Endothelial cell of umbilical vein (primary cell): Measurements from ENCODE around the gene PCDHGA1. TPM values are rescaled to one million over a fixed set of nuclear protein-coding genes. Genes with fewer than 3 reads are reported as not detected.
A peak's percentile ranks its signal among the peaks of the same experiment; 100 is the strongest.

Source experiments
- BruUV-seq: library from RNA; stranded (reverse); fragments of 400-500 nt; replicated peaks from 2 replicates; lab custom pipeline; 2021; lab: Mats Ljungman, UMichigan
- CTCF ChIA-PET: fragments of 300-600, 350-600 bp; sonication (Branson Sonifier 250); formaldehyde crosslinking; loops from one replicate; lab custom pipeline; 2021; ENCODE audit warnings: antibody characterized with exemption, inconsistent platforms; lab: Charles Lee
- POLR2A ChIA-PET: fragments of 300-600, 350-600 bp; sonication (Branson Sonifier 250); formaldehyde crosslinking; loops from one replicate; lab custom pipeline; 2021; ENCODE audit warnings: antibody characterized with exemption, inconsistent platforms; lab: Charles Lee
- DNase-seq: peaks from one replicate; pipeline ENCODE4 v3.0.0-alpha.2; 2011; ENCODE audit warnings: low read depth, low spot score
- FAIRE-seq: peaks from 2 replicates; lab custom pipeline; 2011; peaks lifted over from hg19 to GRCh38; lab: Jason Lieb, UNC
- H2AFZ ChIP-seq: 2 replicates; pipeline ENCODE4 v1.6.0; 2012; ENCODE audit warnings: low read depth, low read length, control low read depth, inconsistent platforms
- H3K27ac ChIP-seq: 2 replicates; pipeline ENCODE4 v1.5.1; 2011; ENCODE audit warnings: low read depth, mild to moderate bottlenecking, control low read depth, low read length, moderate library complexity; ENCODE audit not compliant: insufficient read depth
- H3K27me3 ChIP-seq, 2 experiments: 2 replicates each; pipeline versions ENCODE4 v1.6.0 to v1.6.1; 2011; ENCODE audit warnings: low read length in 2 of 2, mixed read lengths in 1 of 2; ENCODE audit not compliant: control insufficient read depth in 2 of 2, insufficient read depth in 2 of 2
- H3K36me3 ChIP-seq, 2 experiments: 2 replicates in 1 of 2; 3 replicates in 1 of 2; pipeline ENCODE4 v1.5.1; 2011; ENCODE audit warnings: low read length in 2 of 2, mild to moderate bottlenecking in 1 of 2, moderate library complexity in 1 of 2; ENCODE audit not compliant: control insufficient read depth in 2 of 2, insufficient read depth in 2 of 2; ENCODE audit errors: extremely low read depth in 1 of 2
- H3K4me1 ChIP-seq: 3 replicates; pipeline ENCODE4 v1.5.1; 2011; ENCODE audit warnings: mild to moderate bottlenecking, low read length; ENCODE audit not compliant: control insufficient read depth, insufficient read depth; ENCODE audit errors: extremely low read depth
- H3K4me2 ChIP-seq: 2 replicates; pipeline ENCODE4 v1.6.1; 2011; ENCODE audit warnings: low read length, control low read depth, mixed read lengths; ENCODE audit not compliant: insufficient read depth
- H3K4me3 ChIP-seq, 3 experiments: fragments of 200-600 bp in 1 of 3; sonication (generic), shearing (Covaris generic) in 1 of 3; replicated peaks in 1 of 3; 2 replicates each; pipeline ENCODE4 v1.5.1; 2011 to 2016; ENCODE audit warnings: control low read depth in 3 of 3, low read length in 3 of 3, mild to moderate bottlenecking in 2 of 3, inconsistent platforms in 1 of 3, low read depth in 1 of 3, moderate library complexity in 1 of 3; ENCODE audit not compliant: insufficient read depth in 1 of 3
- H3K79me2 ChIP-seq: 2 replicates; pipeline ENCODE4 v1.6.0; 2012; ENCODE audit warnings: low read length, inconsistent platforms; ENCODE audit not compliant: control insufficient read depth, insufficient read depth
- H3K9ac ChIP-seq: replicated peaks from 2 replicates; pipeline ENCODE3; 2011; ENCODE audit warnings: low read length, control low read depth; ENCODE audit not compliant: insufficient read depth; ENCODE audit errors: extremely low read depth
- H3K9me1 ChIP-seq: replicated peaks from 3 replicates; pipeline ENCODE4 v1.6.0; 2011; ENCODE audit warnings: mild to moderate bottlenecking, low read length; ENCODE audit not compliant: control insufficient read depth, insufficient read depth; ENCODE audit errors: extremely low read depth
- H3K9me3 ChIP-seq: replicated peaks from 2 replicates; pipeline ENCODE4 v1.5.1; 2012; ENCODE audit warnings: low read length, inconsistent platforms; ENCODE audit not compliant: control insufficient read depth, insufficient read depth
- H4K20me1 ChIP-seq: replicated peaks from 2 replicates; pipeline ENCODE3; 2011; ENCODE audit warnings: mild to moderate bottlenecking, low read length; ENCODE audit not compliant: control insufficient read depth, insufficient read depth; ENCODE audit errors: extremely low read depth
- CTCF ChIP-seq, 2 donors: IDR thresholded peaks; 1 replicate in 1 of 2; 2 replicates in 1 of 2; pipeline ENCODE4 v1.5.1; 2011; ENCODE audit warnings: low read length in 2 of 2, mild to moderate bottlenecking in 2 of 2, moderate library complexity in 2 of 2, control low read depth in 1 of 2, inconsistent platforms in 1 of 2, low read depth in 1 of 2; ENCODE audit not compliant: insufficient read depth in 1 of 2; ENCODE audit errors: extremely low read depth in 1 of 2
- EZH2 ChIP-seq: IDR thresholded peaks from 2 replicates; pipeline ENCODE4 v1.6.1; 2012; ENCODE audit warnings: borderline replicate concordance, low read depth, mild to moderate bottlenecking, moderate library complexity, low read length, inconsistent platforms; ENCODE audit not compliant: severe bottlenecking
- FOS ChIP-seq: IDR thresholded peaks from 2 replicates; pipeline ENCODE4 v1.6.1; 2011; ENCODE audit warnings: mild to moderate bottlenecking, low read length, moderate library complexity, borderline replicate concordance; ENCODE audit not compliant: insufficient read depth
- MAX ChIP-seq: IDR thresholded peaks from 2 replicates; pipeline ENCODE4 v1.6.1; 2011; ENCODE audit not compliant: insufficient read depth, insufficient read length
- MYC ChIP-seq: IDR thresholded peaks from one replicate; pipeline ENCODE4 v1.6.1; 2011; ENCODE audit warnings: mild to moderate bottlenecking, low read depth, low read length
- POLR2A ChIP-seq: IDR thresholded peaks from 2 replicates; pipeline ENCODE4 v1.6.1; 2012; ENCODE audit warnings: low read depth, mild to moderate bottlenecking, control low read depth, low read length
- POLR2AphosphoS5 ChIP-seq: IDR thresholded peaks from 2 replicates; pipeline ENCODE4 v1.6.1; 2012; ENCODE audit warnings: low read depth, mild to moderate bottlenecking, control low read depth, low read length, moderate library complexity; ENCODE audit not compliant: insufficient read depth
- dilution Hi-C: fragments of 300-500 bp; cut with MboI; formaldehyde crosslinking; loops from one replicate; pipeline ENCODE4 v1.15.0; 2019; ENCODE audit warnings: low sequenced_read_pairs; ENCODE audit not compliant: extremely low pct_ligation_motif_present
- intact Hi-C: fragments of 100-400 bp; cut with micrococcal nuclease; formaldehyde crosslinking; loops from one replicate; pipeline ENCODE4 v1.10.0; 2022
- polyA plus RNA-seq, 4 experiments: library from polyadenylated mRNA; depleted of rRNA in 3 of 4; stranded (reverse) in 3 of 4; unstranded in 1 of 4; fragments of >200 nt; gene quantifications; 2 replicates each; pipeline versions ENCODE4 v1.2.1 to v1.2.3, GENCODE V29; 2011 to 2012; ENCODE audit warnings: missing spikeins in 1 of 4
- total RNA-seq: library from RNA; stranded (reverse); gene quantifications from 2 replicates; pipeline ENCODE4 v1.2.3, GENCODE V29; 2021

PCDHGA1 gene
- total and polyA plus RNA-seq, 2 donors (not counting 3 experiments of a cell fraction or from before 2014, with no cell fraction given): 0.22 to 0.44 TPM

GRCh38 chr5:141359790-141360426 is 29.6 kb downstream of the PCDHGA1 start, which contains the start of gene PCDHGB2:
Gene PCDHGB2 (plus strand): TSS chr5:141359994. CDS start chr5:141360136, 142 bp downstream.
- H2AFZ ChIP-seq: peak within 1 kb of the TSS; percentile 12
- H3K9me1 ChIP-seq: no peaks in the 10 kb centered on the region
- no peak within 1 kb of the TSS for H3K27ac ChIP-seq
- no peak within 1 kb of the TSS for H3K4me3 ChIP-seq
- POLR2A ChIA-PET: no interaction called here
- no peaks in the 10 kb centered on the region for H3K36me3 ChIP-seq
- CTCF ChIA-PET: interaction anchor here (0.6 to 1.3 kb wide), 9 partner anchors 10 to 204 kb away, joined by 3 to 5 read pairs (median 3); partner anchors contain the start of genes PCDHGA11, PCDHGA12 and PCDHGB1
- TF ChIP-seq CTCF (IDR thresholded peaks at IDR 0.05; ENCODE audit: extremely low read depth in 1 of 2, insufficient read depth in 1 of 2, low read depth in 1 of 2, low read length in 2 of 2): peak; percentile 18 to 32
- peak; percentile 28 for TF ChIP-seq EZH2
- TF ChIP-seq POLR2A: no peak
- no peak for TF ChIP-seq MYC
- TF ChIP-seq FOS: no peak
- no peak for TF ChIP-seq POLR2AphosphoS5
- no peak for TF ChIP-seq MAX
- no peaks in the 10 kb centered on the region for H4K20me1 ChIP-seq
- dilution Hi-C loops: no loop called here
- DNase-seq (peak; percentile 16), FAIRE-seq (peak; percentile 24)
- H3K79me2 ChIP-seq: no peaks in the 10 kb centered on the region
- no peak within 1 kb of the TSS for H3K9ac ChIP-seq
- no peaks in the 10 kb centered on the region for H3K4me1 ChIP-seq
- intact Hi-C loops: no loop called here
- TSS peak; percentile 13 for BruUV-seq
- H3K27me3 ChIP-seq: peaks cover 43 to 66% of the 10 kb centered on the region in 2 experiments
- H3K9me3 ChIP-seq: no peaks in the 10 kb centered on the region
- H3K4me2 ChIP-seq: no peak within 1 kb of the TSS
